Hematopoietic multipotent progenitor cell treated with erythropoietin and hydrocortisone succinate and interleukin-3 and kit ligand, for 17 days (in vitro differentiated cells): ENCODE results near the gene ACOT9.
A peak's percentile ranks its signal among the peaks of the same experiment; 100 is the strongest.
"Not testable (repeated sequence)": the region's sequence is repeated elsewhere in the genome, so short reads cannot be mapped to it uniquely, and the experiment has no call there.

Experiments
- DNase-seq: peaks from one replicate; pipeline ENCODE4 v3.0.0-alpha.2; 2015; ENCODE audit warnings: low spot score

Gene ACOT9

GRCh38 chrX:23742697-23743622 is at the start of gene ACOT9:
Gene ACOT9, minus strand, starts transcription at chrX:23743276. Its CDS starts 132 bp downstream, at chrX:23743144.
- DNase-seq = peak; percentile 53

- no peak for DNase-seq
Observed at GRCh38 chrX:23790155-23790497, 47.0 kb upstream of the ACOT9 start.

GRCh38 chrX:23789386-23790154 is 46.5 kb upstream of the ACOT9 start:
- no peak for DNase-seq

- DNase-seq = no peak
Observed at GRCh38 chrX:23788946-23789345, 45.9 kb upstream of the ACOT9 start.

GRCh38 chrX:23788521-23788920 is 45.4 kb upstream of the ACOT9 start:
- no peak for DNase-seq

GRCh38 chrX:23787745-23788118 is 44.7 kb upstream of the ACOT9 start:
- DNase-seq = no peak

- DNase-seq = no peak
Observed at GRCh38 chrX:23786268-23786815, 43.3 kb upstream of the ACOT9 start.

- no peak for DNase-seq
Observed at GRCh38 chrX:23785580-23785979, 42.5 kb upstream of the ACOT9 start.

GRCh38 chrX:23784470-23785331 is 41.6 kb upstream of the ACOT9 start:
- DNase-seq = peak; percentile 39

- DNase-seq = peak; percentile 47
Observed at GRCh38 chrX:23783589-23784469, 40.8 kb upstream of the ACOT9 start.

- peak; percentile 95 for DNase-seq
Observed at GRCh38 chrX:23782863-23783588, 40.0 kb upstream of the ACOT9 start, which contains the start of gene SAT1. Gene SAT1, plus strand, starts transcription at chrX:23783173. Its CDS starts 179 bp downstream, at chrX:23783352.

- no peak for DNase-seq
Observed at GRCh38 chrX:23782455-23782854, 39.4 kb upstream of the ACOT9 start.

GRCh38 chrX:23779025-23779424 is 35.9 kb upstream of the ACOT9 start:
- no peak for DNase-seq

GRCh38 chrX:23776363-23776762 is 33.3 kb upstream of the ACOT9 start:
- no peak for DNase-seq

- DNase-seq = no peak
Observed at GRCh38 chrX:23773601-23774175, 30.6 kb upstream of the ACOT9 start.

- not testable (repeated sequence) for DNase-seq
Observed at GRCh38 chrX:23771086-23771485, 28.0 kb upstream of the ACOT9 start.

- no peak for DNase-seq
Observed at GRCh38 chrX:23770142-23770541, 27.1 kb upstream of the ACOT9 start.

GRCh38 chrX:23766650-23767551 is 23.8 kb upstream of the ACOT9 start:
- no peak for DNase-seq

GRCh38 chrX:23765868-23766267 is 22.8 kb upstream of the ACOT9 start:
- no peak for DNase-seq
